ENCODE data around the gene NCAPD3. TPM values are rescaled to one million over a fixed set of nuclear protein-coding genes. Genes with fewer than 3 reads are reported as not detected.

NCAPD3 gene
- total RNA-seq, 2 experiments from 2014 or later, result 125 to 136 TPM

GRCh38 chr11:134250675-134251074, 26.9 kb upstream of the NCAPD3 start:
- ChIA-PET CTCF (interaction anchor here (0.6 to 2.9 kb wide), 8 partner anchors 11 to 408 kb away, joined by 4 to 11 read pairs (median 7); partner anchors contain the start of gene GLB1L3), POLR2A (interaction anchor here (6.6 kb wide), 1 partner anchor 26 kb away, joined by 50 read pairs; the partner anchor contains the start of genes NCAPD3 and VPS26B)
- Mint-ChIP-seq H3K9me3 (ENCODE audit: insufficient read depth) (no peaks in the 10 kb centered on the region), H3K4me1 (ENCODE audit: low read depth) (peaks cover 29% of the 10 kb centered on the region), H3K36me3 (ENCODE audit: low read depth) (peaks cover 37% of the 10 kb centered on the region), H3K4me3 (no peak overlapping the region), H3K27me3 (ENCODE audit: low read depth) (no peaks in the 10 kb centered on the region), H3K27ac (no peak overlapping the region)
- DNase-seq (no peak), ATAC-seq (no peak)

DNA sequence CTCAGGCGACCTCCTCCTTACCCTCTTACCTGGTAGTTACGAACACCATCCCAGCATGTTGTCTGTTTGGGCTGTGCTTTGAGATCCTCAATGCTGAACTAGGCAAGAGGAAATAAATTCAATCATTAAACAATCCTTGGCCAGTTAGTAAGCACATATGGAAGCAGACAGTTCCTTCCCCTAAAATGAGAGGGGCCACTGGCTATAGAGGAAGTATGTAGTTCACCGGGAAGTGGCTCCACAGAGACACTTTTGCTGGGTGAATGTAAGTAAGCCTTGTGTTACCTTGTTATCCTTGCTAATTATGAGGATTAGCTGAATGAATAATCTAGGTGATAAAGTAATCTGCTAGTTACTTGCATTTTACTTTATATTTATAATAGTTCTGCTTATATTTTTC, 26.5 kb upstream of the NCAPD3 start:
- CTCF ChIA-PET, result interaction anchor here (0.6 to 2.9 kb wide), 5 partner anchors 12 to 409 kb away, joined by 4 to 11 read pairs (median 7); no protein-coding TSS in a partner anchor
- no peak overlapping the region for H3K4me3 Mint-ChIP-seq
- H3K36me3 Mint-ChIP-seq (ENCODE audit: low read depth), result peaks cover 39% of the 10 kb centered on the region
- no peaks in the 10 kb centered on the region for H3K9me3 Mint-ChIP-seq (ENCODE audit: insufficient read depth)
- H3K27me3 Mint-ChIP-seq (ENCODE audit: low read depth), result no peaks in the 10 kb centered on the region
- peaks cover 29% of the 10 kb centered on the region for H3K4me1 Mint-ChIP-seq (ENCODE audit: low read depth)
- DNase-seq (no peak), ATAC-seq (no peak)
- H3K27ac Mint-ChIP-seq, result no peak overlapping the region
- POLR2A ChIA-PET, result interaction anchor here (6.6 kb wide), 1 partner anchor 25 kb away, joined by 50 read pairs; the partner anchor contains the start of genes NCAPD3 and VPS26B

DNA sequence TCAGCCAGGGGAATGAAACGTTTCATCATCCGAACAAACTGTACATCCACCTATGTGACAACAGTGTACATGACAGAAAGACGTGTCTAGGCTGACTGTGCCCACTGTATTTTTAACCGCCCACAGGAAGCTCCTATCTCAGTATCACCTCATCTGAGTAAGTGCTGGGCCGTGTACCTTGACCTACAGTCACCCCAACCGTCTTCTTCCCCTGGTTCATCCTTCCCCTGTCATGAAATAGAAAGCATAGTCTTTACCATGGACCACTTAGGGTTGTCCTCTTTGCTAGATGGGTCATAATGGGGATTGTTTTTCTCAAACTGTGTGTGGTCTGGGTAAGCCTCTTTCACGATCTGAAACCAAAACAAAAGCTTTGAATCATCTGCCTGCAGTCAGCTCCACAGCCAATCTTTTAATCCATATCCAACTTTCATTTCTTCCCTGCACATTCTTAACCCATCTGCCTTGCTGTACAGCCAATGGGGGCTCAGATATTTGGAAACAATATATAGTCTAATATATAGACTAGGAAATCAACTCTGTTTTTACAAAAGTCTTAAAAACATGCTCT, 25.2 kb upstream of the NCAPD3 start:
- Mint-ChIP-seq H3K4me1 (ENCODE audit: low read depth) (peaks cover 21% of the 10 kb centered on the region), H3K9me3 (ENCODE audit: insufficient read depth) (no peaks in the 10 kb centered on the region), H3K4me3 (no peak overlapping the region), H3K36me3 (ENCODE audit: low read depth) (peaks cover 47% of the 10 kb centered on the region), H3K27me3 (ENCODE audit: low read depth) (no peaks in the 10 kb centered on the region), H3K27ac (peak overlapping the region; percentile 5)
- DNase-seq (no peak), ATAC-seq (no peak)
- POLR2A ChIA-PET, result interaction anchor here (0.8 to 1.8 kb wide), 2 partner anchors 13 to 24 kb away, joined by 3 to 12 read pairs; partner anchors contain the start of genes NCAPD3 and VPS26B
- CTCF ChIA-PET, result interaction anchor here (0.9 to 2.8 kb wide), 7 partner anchors 13 to 321 kb away, joined by 3 to 8 read pairs (median 5); no protein-coding TSS in a partner anchor

GRCh38 chr11:134246678-134247077, 22.9 kb upstream of the NCAPD3 start:
- H3K27me3 Mint-ChIP-seq (ENCODE audit: low read depth), result no peaks in the 10 kb centered on the region
- no peaks in the 10 kb centered on the region for H3K9me3 Mint-ChIP-seq (ENCODE audit: insufficient read depth)
- ChIA-PET POLR2A (no interaction called here), CTCF (no interaction called here)
- ATAC-seq, result no peak
- peaks cover 60% of the 10 kb centered on the region for H3K36me3 Mint-ChIP-seq (ENCODE audit: low read depth)
- no peak for DNase-seq
- H3K4me3 Mint-ChIP-seq, result no peak overlapping the region
- peaks cover 12% of the 10 kb centered on the region for H3K4me1 Mint-ChIP-seq (ENCODE audit: low read depth)
- no peak overlapping the region for H3K27ac Mint-ChIP-seq

DNA sequence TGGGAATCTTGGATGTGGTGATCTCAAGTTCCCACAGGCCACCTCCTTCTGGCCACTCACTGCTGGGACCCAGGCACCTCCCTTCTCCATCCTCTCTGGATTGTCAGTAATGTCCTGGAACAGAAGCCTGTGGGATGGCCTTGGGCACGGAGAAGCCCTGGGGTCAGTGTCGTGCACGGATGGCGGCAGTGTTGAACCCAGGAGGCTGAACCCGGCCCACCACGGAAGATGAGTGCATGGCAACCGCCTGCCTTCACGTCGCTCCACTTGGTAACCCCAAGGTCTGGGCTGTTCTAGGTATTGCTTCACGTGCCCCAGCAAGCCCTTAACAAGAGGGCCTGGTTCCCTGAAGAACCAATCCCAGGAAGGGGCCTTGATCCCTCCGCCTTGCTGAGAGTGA, 22.3 kb upstream of the NCAPD3 start:
- DNase-seq (no peak), ATAC-seq (no peak)
- H3K36me3 Mint-ChIP-seq (ENCODE audit: low read depth), result peaks cover 59% of the 10 kb centered on the region
- no peak overlapping the region for H3K4me3 Mint-ChIP-seq
- POLR2A ChIA-PET, result no interaction called here
- no peak overlapping the region for H3K27ac Mint-ChIP-seq
- no peaks in the 10 kb centered on the region for H3K9me3 Mint-ChIP-seq (ENCODE audit: insufficient read depth)
- CTCF ChIA-PET, result no interaction called here
- H3K27me3 Mint-ChIP-seq (ENCODE audit: low read depth), result no peaks in the 10 kb centered on the region
- H3K4me1 Mint-ChIP-seq (ENCODE audit: low read depth), result peaks cover 8% of the 10 kb centered on the region

DNA sequence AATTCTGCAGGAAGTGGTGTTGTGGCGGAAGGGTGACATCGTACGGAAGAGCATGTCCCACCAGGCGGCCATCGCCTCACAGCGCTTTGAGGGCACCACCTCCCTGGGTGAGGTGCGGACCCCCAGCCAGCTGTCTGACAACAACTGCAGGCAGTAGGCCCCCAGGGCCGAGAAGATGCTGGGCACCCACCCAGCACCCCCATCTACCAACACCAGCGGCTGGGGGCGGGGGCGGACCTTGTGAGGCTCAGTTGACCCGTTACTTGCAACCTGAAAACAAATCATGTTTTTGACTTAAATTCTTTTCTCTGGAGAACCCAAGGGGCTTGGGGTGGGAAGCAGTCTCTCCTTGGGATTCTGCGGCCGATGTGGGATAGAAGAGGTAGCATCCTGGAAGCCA, 21.7 kb upstream of the NCAPD3 start:
- no peak for ATAC-seq
- Mint-ChIP-seq H3K27ac (no peak overlapping the region), H3K4me1 (ENCODE audit: low read depth) (peaks cover 8% of the 10 kb centered on the region), H3K4me3 (no peak overlapping the region), H3K36me3 (ENCODE audit: low read depth) (peaks cover 57% of the 10 kb centered on the region), H3K9me3 (ENCODE audit: insufficient read depth) (no peaks in the 10 kb centered on the region), H3K27me3 (ENCODE audit: low read depth) (no peaks in the 10 kb centered on the region)
- ChIA-PET POLR2A (interaction anchor here (1.5 kb wide), 1 partner anchor 21 kb away, joined by 11 read pairs; the partner anchor contains the start of genes NCAPD3 and VPS26B), CTCF (interaction anchor here (1.6 to 3.9 kb wide), 4 partner anchors 8 to 38 kb away, joined by 5 to 25 read pairs (median 10); partner anchors contain the start of genes ACAD8, GLB1L3, THYN1 and VPS26B)
- no peak for DNase-seq

GRCh38 chr11:134244593-134244992, 20.8 kb upstream of the NCAPD3 start:
- CTCF ChIA-PET, result interaction anchor here (1.3 to 3.9 kb wide), 10 partner anchors 9 to 194 kb away, joined by 3 to 25 read pairs (median 8); partner anchors contain the start of genes ACAD8, GLB1L3, NCAPD3 and THYN1
- Mint-ChIP-seq H3K27me3 (ENCODE audit: low read depth) (no peaks in the 10 kb centered on the region), H3K4me3 (no peak overlapping the region), H3K27ac (no peak overlapping the region), H3K4me1 (ENCODE audit: low read depth) (peaks cover 8% of the 10 kb centered on the region), H3K36me3 (ENCODE audit: low read depth) (peaks cover 56% of the 10 kb centered on the region), H3K9me3 (ENCODE audit: insufficient read depth) (no peaks in the 10 kb centered on the region)
- POLR2A ChIA-PET, result interaction anchor here (0.8 to 1.5 kb wide), 3 partner anchors 8 to 32 kb away, joined by 3 to 11 read pairs (median 4); partner anchors contain the start of genes ACAD8, NCAPD3, THYN1 and VPS26B
- DNase-seq (no peak), ATAC-seq (peak; percentile 77)

DNA sequence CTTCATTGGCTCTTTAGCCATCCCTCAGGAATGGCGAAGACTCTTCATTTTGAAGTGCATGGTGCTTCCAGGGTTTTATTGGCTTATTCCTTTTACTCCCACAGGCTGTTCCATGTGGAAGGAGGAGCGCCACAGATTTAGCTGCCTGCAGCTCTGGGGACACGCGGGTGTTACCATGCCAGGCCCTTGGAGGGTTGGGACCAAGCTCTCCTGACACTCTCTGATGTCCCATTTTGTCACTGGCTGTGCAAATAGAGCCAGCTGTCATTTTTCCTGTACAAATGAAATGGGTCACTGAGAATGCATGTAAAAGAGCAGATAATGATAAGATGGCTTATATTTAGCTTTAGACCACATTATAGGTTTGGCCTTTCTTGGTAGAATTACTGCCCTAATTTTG, 20.1 kb upstream of the NCAPD3 start:
- CTCF ChIA-PET, result interaction anchor here (0.8 to 3.9 kb wide), 11 partner anchors 10 to 194 kb away, joined by 3 to 25 read pairs (median 7); partner anchors contain the start of genes ACAD8, GLB1L3, NCAPD3 and THYN1
- POLR2A ChIA-PET, result interaction anchor here (0.8 to 1.5 kb wide), 4 partner anchors 9 to 33 kb away, joined by 3 to 11 read pairs (median 4); partner anchors contain the start of genes ACAD8, NCAPD3, THYN1 and VPS26B
- H3K9me3 Mint-ChIP-seq (ENCODE audit: insufficient read depth), result no peaks in the 10 kb centered on the region
- H3K27me3 Mint-ChIP-seq (ENCODE audit: low read depth), result no peaks in the 10 kb centered on the region
- peaks cover 3% of the 10 kb centered on the region for H3K4me1 Mint-ChIP-seq (ENCODE audit: low read depth)
- ATAC-seq (no peak), DNase-seq (no peak)
- H3K4me3 Mint-ChIP-seq, result no peak overlapping the region
- H3K27ac Mint-ChIP-seq, result peak overlapping the region; percentile 37
- H3K36me3 Mint-ChIP-seq (ENCODE audit: low read depth), result peaks cover 54% of the 10 kb centered on the region

DNA sequence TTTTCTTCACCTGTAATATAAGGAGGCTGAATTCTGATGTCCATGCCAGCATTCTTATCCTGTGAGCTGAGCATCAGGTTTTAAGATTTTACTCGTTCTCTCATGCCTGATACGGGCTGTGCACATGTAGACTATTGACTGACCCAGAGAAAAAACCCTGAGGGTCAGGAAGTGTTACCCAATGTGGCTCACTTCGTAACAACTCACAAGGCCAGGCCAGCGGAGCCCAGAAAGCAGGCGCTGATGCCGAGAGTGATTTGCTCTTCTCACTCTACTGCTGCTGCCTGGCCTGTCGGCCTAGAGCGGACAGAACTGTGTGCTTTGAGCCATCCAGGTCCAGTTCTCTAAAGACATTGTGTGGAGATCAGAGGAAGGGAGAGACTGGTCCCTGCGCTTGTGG, 18.6 kb upstream of the NCAPD3 start:
- H3K9me3 Mint-ChIP-seq (ENCODE audit: insufficient read depth), result no peaks in the 10 kb centered on the region
- DNase-seq (no peak), ATAC-seq (no peak)
- POLR2A ChIA-PET, result no interaction called here
- no peaks in the 10 kb centered on the region for H3K27me3 Mint-ChIP-seq (ENCODE audit: low read depth)
- no peak overlapping the region for H3K4me3 Mint-ChIP-seq
- no peak overlapping the region for H3K27ac Mint-ChIP-seq
- H3K4me1 Mint-ChIP-seq (ENCODE audit: low read depth), result no peaks in the 10 kb centered on the region
- H3K36me3 Mint-ChIP-seq (ENCODE audit: low read depth), result peaks cover 49% of the 10 kb centered on the region
- CTCF ChIA-PET, result interaction anchor here (3.9 kb wide), 1 partner anchor 17 kb away, joined by 25 read pairs; the partner anchor contains the start of gene VPS26B

- CTCF ChIA-PET, result interaction anchor here (1.0 to 1.6 kb wide), 3 partner anchors 11 to 13 kb away, joined by 3 to 4 read pairs (median 3); partner anchors contain the start of genes ACAD8 and THYN1
- DNase-seq (no peak), ATAC-seq (no peak)
- Mint-ChIP-seq H3K4me1 (ENCODE audit: low read depth) (no peaks in the 10 kb centered on the region), H3K9me3 (ENCODE audit: insufficient read depth) (no peaks in the 10 kb centered on the region), H3K4me3 (no peak overlapping the region), H3K27ac (no peak overlapping the region), H3K36me3 (ENCODE audit: low read depth) (peaks cover 51% of the 10 kb centered on the region), H3K27me3 (ENCODE audit: low read depth) (no peaks in the 10 kb centered on the region)
- POLR2A ChIA-PET, result interaction anchor here (1.1 kb wide), 1 partner anchor 16 kb away, joined by 3 read pairs; the partner anchor contains the start of gene VPS26B
Measured at GRCh38 chr11:134240592-134240991, 16.8 kb upstream of the NCAPD3 start.

DNA sequence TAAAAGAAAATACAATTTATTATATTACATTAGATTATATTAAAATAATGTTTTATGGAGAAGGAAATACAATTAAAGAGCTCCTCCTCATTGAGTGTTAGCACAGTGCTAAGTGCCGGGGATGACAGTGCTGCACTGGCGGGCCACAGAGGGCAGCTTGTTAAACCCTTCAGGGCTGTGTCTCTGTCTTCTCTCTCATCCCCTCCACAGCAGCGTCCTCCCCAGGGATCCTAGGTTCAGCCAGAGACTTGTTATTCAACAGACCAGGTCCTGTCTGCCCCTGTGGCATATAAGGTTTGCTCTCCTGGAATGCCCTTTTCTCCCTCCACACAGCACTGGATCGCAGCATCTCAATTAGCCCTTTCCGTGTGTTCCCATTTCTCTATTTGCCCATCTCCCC, 15.2 kb upstream of the NCAPD3 start:
- Mint-ChIP-seq H3K9me3 (ENCODE audit: insufficient read depth) (no peaks in the 10 kb centered on the region), H3K27me3 (ENCODE audit: low read depth) (no peaks in the 10 kb centered on the region), H3K4me3 (no peak overlapping the region), H3K36me3 (ENCODE audit: low read depth) (peaks cover 47% of the 10 kb centered on the region), H3K27ac (no peak overlapping the region), H3K4me1 (ENCODE audit: low read depth) (no peaks in the 10 kb centered on the region)
- CTCF ChIA-PET, result interaction anchor here (1.1 to 2.0 kb wide), 3 partner anchors 12 to 23 kb away, joined by 3 to 6 read pairs (median 4); partner anchors contain the start of genes ACAD8 and THYN1
- POLR2A ChIA-PET, result interaction anchor here (2.2 kb wide), 1 partner anchor 13 kb away, joined by 6 read pairs; no protein-coding TSS in a partner anchor
- ATAC-seq (no peak), DNase-seq (no peak)

GRCh38 chr11:134237557-134237922, 13.8 kb upstream of the NCAPD3 start:
- Mint-ChIP-seq H3K36me3 (ENCODE audit: low read depth) (peaks cover 37% of the 10 kb centered on the region), H3K4me3 (no peak overlapping the region), H3K4me1 (ENCODE audit: low read depth) (peaks cover 7% of the 10 kb centered on the region), H3K27ac (peak overlapping the region; percentile 2), H3K27me3 (ENCODE audit: low read depth) (no peaks in the 10 kb centered on the region), H3K9me3 (ENCODE audit: insufficient read depth) (no peaks in the 10 kb centered on the region)
- ChIA-PET CTCF (interaction anchor here (1.0 to 1.1 kb wide), 2 partner anchors 11 to 27 kb away, joined by 3 to 5 read pairs; no protein-coding TSS in a partner anchor), POLR2A (no interaction called here)
- DNase-seq (no peak), ATAC-seq (no peak)

All from activated CD8-positive, alpha-beta T cell treated with anti-CD3 and anti-CD28 coated beads, Interleukin-2, amount 10 ng/mL, durations not matched to agents 7 days and 5 days (primary cell).